Measurements from ENCODE around the gene KRTAP10-9. TPM values are rescaled to one million over a fixed set of nuclear protein-coding genes. Genes with fewer than 3 reads are reported as not detected.

Gene KRTAP10-9
- total RNA-seq, 2 experiments from 2014 or later: not detected

- Mint-ChIP-seq H3K36me3 (ENCODE audit: low read depth) (peaks cover 24% of the 10 kb centered on the region), H3K27ac (peak overlapping the region; percentile 14)
- DNase-seq: no peak
Measured at GRCh38 chr21:44615911-44616590, 10.8 kb upstream of the KRTAP10-9 start.

GRCh38 chr21:44616591-44616926, 10.3 kb upstream of the KRTAP10-9 start:
- POLR2A ChIA-PET: interaction anchor here (1.4 kb wide), 1 partner anchor 41 kb away, joined by 3 read pairs; the partner anchor contains the start of gene KRTAP12-3
- CTCF ChIA-PET: no interaction called here
- H3K27me3 Mint-ChIP-seq: no peaks in the 10 kb centered on the region
- no peak for ATAC-seq (ENCODE audit: poor library complexity)
- Histone ChIP-seq H3K9me3 (ENCODE audit: control insufficient read depth in 1 of 2, insufficient read depth in 1 of 2, low read length in 2 of 2) (peaks cover 13 to 16% of the 10 kb centered on the region in 2 experiments), H3K27ac (ENCODE audit: low read depth in 1 of 2, low read length in 2 of 2) (no peak overlapping the region), H3K36me3 (ENCODE audit: insufficient read depth, low read length) (no peaks in the 10 kb centered on the region), H3K27me3 (ENCODE audit: control insufficient read depth in 1 of 2, insufficient read depth in 2 of 2, low read length in 2 of 2) (no peaks in the 10 kb centered on the region), H3K4me3 (ENCODE audit: low read length) (no peak overlapping the region), H3K4me1 (ENCODE audit: insufficient read depth, low read length) (peaks cover 42% of the 10 kb centered on the region)
- peaks cover 28% of the 10 kb centered on the region for H3K36me3 Mint-ChIP-seq (ENCODE audit: low read depth)
- H3K4me3 Mint-ChIP-seq: peak overlapping the region; percentile 25
- H3K9me3 Mint-ChIP-seq: peaks cover 16% of the 10 kb centered on the region
- no peak for TF ChIP-seq CTCF (IDR thresholded peaks at IDR 0.05)
- DNase-seq: no peak
- no peak overlapping the region for H3K27ac Mint-ChIP-seq
- intact Hi-C loops (cut with DNase I, micrococcal nuclease): loop anchor here (5.0 to 10.0 kb wide), 3 partner anchors 36 to 106 kb away; partner anchors contain the start of genes KRTAP10-1 (in 1 of the 2) and KRTAP12-4 (in 1 of the 2)
- peaks cover 52% of the 10 kb centered on the region for H3K4me1 Mint-ChIP-seq (ENCODE audit: low read depth)

More at GRCh38 chr21:44615911-44616590, 10.8 kb upstream of the KRTAP10-9 start:
- Mint-ChIP-seq H3K4me3 (peak overlapping the region; percentile 25), H3K9me3 (peaks cover 16% of the 10 kb centered on the region), H3K4me1 (ENCODE audit: low read depth) (peaks cover 52% of the 10 kb centered on the region), H3K27me3 (no peaks in the 10 kb centered on the region)
- Histone ChIP-seq H3K36me3 (ENCODE audit: insufficient read depth, low read length) (no peaks in the 10 kb centered on the region), H3K27ac (ENCODE audit: low read depth in 1 of 2, low read length in 2 of 2) (no peak overlapping the region), H3K9me3 (ENCODE audit: control insufficient read depth in 1 of 2, insufficient read depth in 1 of 2, low read length in 2 of 2) (peaks cover 15 to 17% of the 10 kb centered on the region in 2 experiments), H3K4me1 (ENCODE audit: insufficient read depth, low read length) (peaks cover 42% of the 10 kb centered on the region), H3K27me3 (ENCODE audit: control insufficient read depth in 1 of 2, insufficient read depth in 2 of 2, low read length in 2 of 2) (no peaks in the 10 kb centered on the region), H3K4me3 (ENCODE audit: low read length) (no peak overlapping the region)
- ChIA-PET POLR2A (interaction anchor here (1.4 kb wide), 1 partner anchor 42 kb away, joined by 3 read pairs; the partner anchor contains the start of gene KRTAP12-3), CTCF (no interaction called here)
- TF ChIP-seq CTCF (IDR thresholded peaks at IDR 0.05): no peak
- ATAC-seq (ENCODE audit: poor library complexity): no peak
- intact Hi-C loops (cut with DNase I, micrococcal nuclease): loop anchor here (5.0 to 10.0 kb wide), 3 partner anchors 36 to 106 kb away; partner anchors contain the start of genes KRTAP10-1 (in 1 of the 2) and KRTAP12-4 (in 1 of the 2)

- ChIA-PET CTCF (no interaction called here), POLR2A (interaction anchor here (1.4 kb wide), 1 partner anchor 41 kb away, joined by 3 read pairs; the partner anchor contains the start of gene KRTAP12-3)
- Histone ChIP-seq H3K9me3 (ENCODE audit: control insufficient read depth in 1 of 2, insufficient read depth in 1 of 2, low read length in 2 of 2) (peaks cover 10 to 11% of the 10 kb centered on the region in 2 experiments), H3K27ac (ENCODE audit: low read depth in 1 of 2, low read length in 2 of 2) (no peak overlapping the region), H3K27me3 (ENCODE audit: control insufficient read depth in 1 of 2, insufficient read depth in 2 of 2, low read length in 2 of 2) (no peaks in the 10 kb centered on the region), H3K4me3 (ENCODE audit: low read length) (no peak overlapping the region), H3K4me1 (ENCODE audit: insufficient read depth, low read length) (peaks cover 42% of the 10 kb centered on the region), H3K36me3 (ENCODE audit: insufficient read depth, low read length) (no peaks in the 10 kb centered on the region)
- Mint-ChIP-seq H3K9me3 (peaks cover 20% of the 10 kb centered on the region), H3K27me3 (no peaks in the 10 kb centered on the region), H3K36me3 (ENCODE audit: low read depth) (peaks cover 33% of the 10 kb centered on the region), H3K4me3 (no peak overlapping the region), H3K27ac (peak overlapping the region; percentile 88), H3K4me1 (ENCODE audit: low read depth) (peaks cover 52% of the 10 kb centered on the region)
- TF ChIP-seq CTCF (IDR thresholded peaks at IDR 0.05): no peak
- intact Hi-C loops (cut with DNase I, micrococcal nuclease): loop anchor here (5.0 to 10.0 kb wide), 3 partner anchors 35 to 105 kb away; partner anchors contain the start of genes KRTAP10-1 (in 1 of the 2) and KRTAP12-4 (in 1 of the 2)
- DNase-seq: no peak
- ATAC-seq (ENCODE audit: poor library complexity): no peak
Measured at GRCh38 chr21:44617071-44617501, 9.8 kb upstream of the KRTAP10-9 start.
